B cell (primary cell): ENCODE results near the gene PKNOX2. TPM values are rescaled to one million over a fixed set of nuclear protein-coding genes. Genes with fewer than 3 reads are reported as not detected.

ENCODE experiments used
- ATAC-seq: fragments of 200-7000 bp; cut with Tn5 transposase; one replicate; pipeline ENCODE4 v1.10.0; 2021; ENCODE audit warnings: low read depth, mild to moderate bottlenecking, moderate number of reproducible peaks, moderate library complexity
- CTCF ChIA-PET: fragments of 350-600 bp; sonication (Branson Sonifier 250); formaldehyde crosslinking; loops from one replicate; lab custom pipeline; 2021; ENCODE audit warnings: antibody characterized with exemption, inconsistent platforms; lab: Charles Lee
- POLR2A ChIA-PET: fragments of 350-600 bp; sonication (Branson Sonifier 250); formaldehyde crosslinking; loops from one replicate; lab custom pipeline; 2021; ENCODE audit warnings: antibody characterized with exemption; lab: Charles Lee
- DNase-seq: peaks from one replicate; pipeline ENCODE4 v3.0.0; 2013
- H2AFZ ChIP-seq: 2 replicates; pipeline ENCODE4 v1.6.1; 2012; ENCODE audit warnings: mild to moderate bottlenecking, low read depth, low read length; ENCODE audit not compliant: insufficient read depth, poor library complexity, severe bottlenecking
- H3K27ac ChIP-seq, 2 donors: 1 replicate in 1 of 2; 2 replicates in 1 of 2; pipeline ENCODE4 v1.5.1; 2012 to 2013; ENCODE audit warnings: low read length in 2 of 2, mild to moderate bottlenecking in 2 of 2, moderate library complexity in 1 of 2
- H3K27me3 ChIP-seq, 4 experiments: fragments of 200-600 bp in 1 of 4; sonication (generic) in 1 of 4; replicated peaks in 1 of 4; 1 replicate in 2 of 4; 2 replicates in 2 of 4; pipeline versions ENCODE4 v1.6.1 to v1.7.0; 2013 to 2016; ENCODE audit warnings: low read length in 3 of 4, mild to moderate bottlenecking in 2 of 4, mixed read lengths in 1 of 4, moderate library complexity in 1 of 4; ENCODE audit not compliant: insufficient read depth in 4 of 4, control insufficient read depth in 3 of 4; ENCODE audit errors: control extremely low read depth in 1 of 4
- H3K36me3 ChIP-seq, 2 experiments: replicated peaks in 1 of 2; 1 replicate in 1 of 2; 2 replicates in 1 of 2; pipeline versions ENCODE4 v1.6.1 to v1.7.1; 2013; ENCODE audit warnings: low read length in 1 of 2; ENCODE audit not compliant: insufficient read depth in 2 of 2, control insufficient read depth in 1 of 2; ENCODE audit errors: control extremely low read depth in 1 of 2, extremely low read depth in 1 of 2
- H3K4me1 ChIP-seq, 2 donors: fragments of 200-600 bp in 1 of 2; sonication (generic) in 1 of 2; 1 replicate in 1 of 2; 2 replicates in 1 of 2; pipeline versions ENCODE4 v1.5.1 to v1.6.1; 2013 to 2017; ENCODE audit warnings: low read length in 2 of 2; ENCODE audit not compliant: control insufficient read depth in 2 of 2, insufficient read depth in 2 of 2
- H3K4me2 ChIP-seq: replicated peaks from 2 replicates; pipeline ENCODE3; 2012; ENCODE audit warnings: mild to moderate bottlenecking, low read depth, low read length; ENCODE audit not compliant: poor library complexity, severe bottlenecking
- H3K4me3 ChIP-seq, 5 experiments: fragments of 200-600 bp in 1 of 5; sonication (generic) in 1 of 5; 1 replicate in 3 of 5; 2 replicates in 2 of 5; pipeline versions ENCODE4 v1.5.1 to v1.7.0; 2011 to 2016; ENCODE audit warnings: low read length in 4 of 5, mild to moderate bottlenecking in 4 of 5, low read depth in 2 of 5, control low read depth in 1 of 5, moderate library complexity in 1 of 5; ENCODE audit not compliant: insufficient read depth in 1 of 5; ENCODE audit errors: control extremely low read depth in 1 of 5, extremely low read depth in 1 of 5
- H3K79me2 ChIP-seq: fragments of 200-600 bp; sonication (generic); one replicate; pipeline ENCODE4 v1.6.0; 2016; ENCODE audit warnings: low read length; ENCODE audit not compliant: control insufficient read depth, insufficient read depth
- H3K9ac ChIP-seq: fragments of 200-600 bp; sonication (generic); 2 replicates; pipeline ENCODE4 v1.6.1; 2017; ENCODE audit warnings: mild to moderate bottlenecking, low read length, moderate library complexity
- H3K9me3 ChIP-seq, 3 donors: one replicate each; pipeline versions ENCODE4 v1.6.1 to v1.7.1; 2013; ENCODE audit warnings: low read length in 2 of 3; ENCODE audit not compliant: control insufficient read depth in 2 of 3, insufficient read depth in 1 of 3; ENCODE audit errors: control extremely low read depth in 1 of 3
- H4K20me1 ChIP-seq: 2 replicates; pipeline ENCODE4 v1.6.0; 2012; ENCODE audit warnings: mild to moderate bottlenecking, low read length; ENCODE audit not compliant: insufficient read depth, control insufficient read depth, poor library complexity, severe bottlenecking
- H3K27ac Mint-ChIP-seq: one replicate; pipeline ENCODE4 v1.8.0; 2021; ENCODE audit warnings: mixed read lengths
- H3K27me3 Mint-ChIP-seq: one replicate; pipeline ENCODE4 v1.8.0; 2021; ENCODE audit warnings: mixed read lengths
- H3K4me1 Mint-ChIP-seq: one replicate; pipeline ENCODE4 v1.8.0; 2021; ENCODE audit warnings: mixed read lengths
- H3K4me3 Mint-ChIP-seq: one replicate; pipeline ENCODE4 v1.8.0; 2021; ENCODE audit warnings: mixed read lengths
- H3K9me3 Mint-ChIP-seq: one replicate; pipeline ENCODE4 v1.8.0; 2022; ENCODE audit warnings: mixed read lengths; ENCODE audit not compliant: insufficient read depth
- EZH2 ChIP-seq: IDR thresholded peaks from 2 replicates; pipeline ENCODE4 v1.6.1; 2012; ENCODE audit warnings: borderline replicate concordance, low read depth, mild to moderate bottlenecking, moderate library complexity, low read length; ENCODE audit not compliant: insufficient read depth, poor library complexity, severe bottlenecking
- WGBS: methylation state at CpG from one replicate; pipeline ENCODE4 v1.1.5; 2013; ENCODE audit warnings: missing lambda C conversion rate; ENCODE audit not compliant: insufficient coverage; 5-methylcytosine and 5-hydroxymethylcytosine counted together
- intact Hi-C: fragments of 100-400 bp; cut with micrococcal nuclease; formaldehyde crosslinking; loops from one replicate; pipeline ENCODE4 v1.10.0; 2022
- polyA plus RNA-seq: library from polyadenylated mRNA; depleted of rRNA; stranded (reverse); fragments of >200 nt; gene quantifications from 2 replicates; pipeline ENCODE4 v1.2.3, GENCODE V29; 2012
- total RNA-seq, 2 donors: library from RNA; stranded (reverse); fragments of 120-200 nt in 1 of 2; gene quantifications; 1 replicate in 1 of 2; 2 replicates in 1 of 2; pipeline versions ENCODE4 v1.2.3 to v1.2.4, GENCODE V29; 2013 to 2022
- TF ChIP-seq, protein P1 (sequence below): fragments of 200-600 bp; IDR thresholded peaks from one replicate; pipeline ENCODE4 v1.8.0; 2022; ENCODE audit warnings: antibody characterized with exemption, mild to moderate bottlenecking

Gene PKNOX2
- total and polyA plus RNA-seq, 2 donors (not counting 1 experiment from before 2014, with no cell fraction given), result not detected

DNA sequence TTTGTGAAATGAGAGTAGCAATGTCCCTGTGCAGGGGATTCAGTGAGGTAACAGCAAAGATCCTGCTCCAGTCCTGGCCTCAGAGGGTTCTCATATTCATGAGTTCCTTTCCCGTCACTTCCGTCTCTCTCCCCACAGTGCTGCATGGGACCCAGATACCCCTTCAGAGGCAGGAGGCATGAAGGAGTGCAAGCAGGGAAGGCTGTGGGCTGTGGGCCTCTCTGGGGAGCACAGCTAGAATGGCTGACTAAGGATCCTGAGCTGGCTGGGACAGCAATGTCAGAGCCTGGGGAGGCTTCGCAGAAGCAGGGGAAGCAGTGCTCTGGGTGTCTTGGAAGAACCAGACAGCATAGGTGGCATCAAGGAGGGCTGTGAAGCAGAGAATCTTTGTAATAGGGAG lies 13.0 kb downstream of the PKNOX2 start:
- DNase-seq (no peak), ATAC-seq (no peak)
- no peak overlapping the region for H3K27ac ChIP-seq
- no peaks in the 10 kb centered on the region for H3K36me3 ChIP-seq
- ChIA-PET CTCF (interaction anchor here (1.2 kb wide), 1 partner anchor 15 kb away, joined by 3 read pairs; no protein-coding TSS in a partner anchor), POLR2A (no interaction called here)
- WGBS, result 93% methylated on average over 1 of the region's 3 CpGs
- no peak for TF ChIP-seq EZH2
- TF ChIP-seq, protein P1, sequence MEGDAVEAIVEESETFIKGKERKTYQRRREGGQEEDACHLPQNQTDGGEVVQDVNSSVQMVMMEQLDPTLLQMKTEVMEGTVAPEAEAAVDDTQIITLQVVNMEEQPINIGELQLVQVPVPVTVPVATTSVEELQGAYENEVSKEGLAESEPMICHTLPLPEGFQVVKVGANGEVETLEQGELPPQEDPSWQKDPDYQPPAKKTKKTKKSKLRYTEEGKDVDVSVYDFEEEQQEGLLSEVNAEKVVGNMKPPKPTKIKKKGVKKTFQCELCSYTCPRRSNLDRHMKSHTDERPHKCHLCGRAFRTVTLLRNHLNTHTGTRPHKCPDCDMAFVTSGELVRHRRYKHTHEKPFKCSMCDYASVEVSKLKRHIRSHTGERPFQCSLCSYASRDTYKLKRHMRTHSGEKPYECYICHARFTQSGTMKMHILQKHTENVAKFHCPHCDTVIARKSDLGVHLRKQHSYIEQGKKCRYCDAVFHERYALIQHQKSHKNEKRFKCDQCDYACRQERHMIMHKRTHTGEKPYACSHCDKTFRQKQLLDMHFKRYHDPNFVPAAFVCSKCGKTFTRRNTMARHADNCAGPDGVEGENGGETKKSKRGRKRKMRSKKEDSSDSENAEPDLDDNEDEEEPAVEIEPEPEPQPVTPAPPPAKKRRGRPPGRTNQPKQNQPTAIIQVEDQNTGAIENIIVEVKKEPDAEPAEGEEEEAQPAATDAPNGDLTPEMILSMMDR, result no peak
- Mint-ChIP-seq H3K4me3 (no peak overlapping the region), H3K9me3 (no peaks in the 10 kb centered on the region), H3K4me1 (no peaks in the 10 kb centered on the region), H3K27me3 (peaks cover 55% of the 10 kb centered on the region), H3K27ac (no peak overlapping the region)
- no peak overlapping the region for H3K4me2 ChIP-seq
- no peaks in the 10 kb centered on the region for H3K9me3 ChIP-seq
- H4K20me1 ChIP-seq, result no peaks in the 10 kb centered on the region
- no peak overlapping the region for H3K4me3 ChIP-seq
- intact Hi-C loops, result no loop called here
- H3K79me2 ChIP-seq, result no peaks in the 10 kb centered on the region
- no peak overlapping the region for H3K9ac ChIP-seq
- no peak overlapping the region for H2AFZ ChIP-seq
- H3K4me1 ChIP-seq, result no peaks in the 10 kb centered on the region
- H3K27me3 ChIP-seq, result peaks cover 0 to 27% (median 4%) of the 10 kb centered on the region in 4 experiments

DNA sequence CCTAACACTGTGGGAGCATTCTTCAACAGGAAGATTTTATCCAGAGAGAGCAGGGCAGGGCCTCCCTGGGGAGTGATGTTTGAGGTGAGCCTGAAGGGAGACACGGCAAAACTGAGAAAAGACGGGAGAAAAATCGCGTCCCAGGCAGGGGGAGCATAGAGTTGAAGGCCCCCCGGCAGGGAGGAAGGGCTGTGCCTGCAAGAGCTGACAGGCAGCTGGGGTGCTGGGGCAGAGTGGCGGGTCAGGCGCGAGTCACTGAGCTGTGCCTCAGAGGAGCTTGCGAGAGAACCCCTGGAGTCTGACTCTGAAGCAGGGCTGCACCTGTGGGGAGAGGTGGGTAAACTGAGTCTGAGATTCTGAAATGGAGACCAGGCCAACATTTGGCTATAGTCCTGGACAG lies 14.8 kb downstream of the PKNOX2 start:
- ChIA-PET POLR2A (no interaction called here), CTCF (no interaction called here)
- H3K4me3 ChIP-seq, result no peak overlapping the region
- Mint-ChIP-seq H3K9me3 (no peaks in the 10 kb centered on the region), H3K4me3 (no peak overlapping the region), H3K27me3 (peaks cover 46% of the 10 kb centered on the region), H3K4me1 (no peaks in the 10 kb centered on the region), H3K27ac (no peak overlapping the region)
- no peaks in the 10 kb centered on the region for H3K79me2 ChIP-seq
- TF ChIP-seq EZH2, result no peak
- TF ChIP-seq, protein P1, result no peak
- no peak overlapping the region for H3K27ac ChIP-seq
- intact Hi-C loops, result no loop called here
- H3K4me1 ChIP-seq, result no peaks in the 10 kb centered on the region
- H3K4me2 ChIP-seq, result no peak overlapping the region
- no peaks in the 10 kb centered on the region for H3K9me3 ChIP-seq
- DNase-seq (no peak), ATAC-seq (no peak)
- H4K20me1 ChIP-seq, result no peaks in the 10 kb centered on the region
- H3K27me3 ChIP-seq, result peaks cover 0 to 22% (median 4%) of the 10 kb centered on the region in 4 experiments
- WGBS, result 77% methylated on average over 5 of the region's 9 CpGs
- no peak overlapping the region for H2AFZ ChIP-seq
- H3K9ac ChIP-seq, result no peak overlapping the region
- no peaks in the 10 kb centered on the region for H3K36me3 ChIP-seq
